Testis (tissue), 2 donors: Measurements from ENCODE around the gene CDK5RAP2.

Experiments
- CTCF ChIP-seq, 3 experiments: fragments of 450-650 bp in 2 of 3; fragments of 200-600 bp in 1 of 3; sonication (generic) in 1 of 3; IDR thresholded peaks; one replicate each; pipeline ENCODE4 v1.5.1; 2016 to 2019; ENCODE audit warnings: antibody characterized with exemption in 3 of 3, mild to moderate bottlenecking in 2 of 3, moderate library complexity in 1 of 3
- POLR2A ChIP-seq: fragments of 450-650 bp; IDR thresholded peaks from one replicate; pipeline ENCODE4 v1.6.1; 2017; ENCODE audit warnings: antibody characterized with exemption, mild to moderate bottlenecking, moderate library complexity

GRCh38 chr9:120363697-120364096 is 216.3 kb downstream of the CDK5RAP2 start:
- no peak for TF ChIP-seq CTCF (IDR thresholded peaks at IDR 0.05)
- TF ChIP-seq POLR2A = no peak
